ENCODE measurements around the gene FAM76B. TPM values are rescaled to one million over a fixed set of nuclear protein-coding genes. Genes with fewer than 3 reads are reported as not detected.

FAM76B gene
- total and polyA plus RNA-seq, 9 of the 15 experiments (the other 6 are each of a cell fraction or from before 2014, with no cell fraction given) = 22.5 to 60.0 (median 35.0) TPM

GRCh38 chr11:95791709-95792033 lies 2.1 kb upstream of the FAM76B start (continued):
- TF ChIP-seq, protein P1, sequence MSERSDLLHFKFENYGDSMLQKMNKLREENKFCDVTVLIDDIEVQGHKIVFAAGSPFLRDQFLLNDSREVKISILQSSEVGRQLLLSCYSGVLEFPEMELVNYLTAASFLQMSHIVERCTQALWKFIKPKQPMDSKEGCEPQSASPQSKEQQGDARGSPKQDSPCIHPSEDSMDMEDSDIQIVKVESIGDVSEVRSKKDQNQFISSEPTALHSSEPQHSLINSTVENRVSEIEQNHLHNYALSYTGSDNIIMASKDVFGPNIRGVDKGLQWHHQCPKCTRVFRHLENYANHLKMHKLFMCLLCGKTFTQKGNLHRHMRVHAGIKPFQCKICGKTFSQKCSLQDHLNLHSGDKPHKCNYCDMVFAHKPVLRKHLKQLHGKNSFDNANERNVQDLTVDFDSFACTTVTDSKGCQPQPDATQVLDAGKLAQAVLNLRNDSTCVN (CRISPR knock-in tag; IDR thresholded peaks at IDR 0.05) = 0 out of 2 replicates have a peak, but pooled peaks have one; percentile 49
- TF ChIP-seq RBBP5 (IDR thresholded peaks at IDR 0.05; ENCODE audit: borderline replicate concordance, insufficient read depth, low read length, poor library complexity, severe bottlenecking) (no peak), ZNF766 (CRISPR knock-in tag; conservative IDR thresholded peaks at IDR 0.05) (no peak), STAT5B (CRISPR knock-in tag; IDR thresholded peaks at IDR 0.05) (no peak), ADNP (tag; IDR thresholded peaks at IDR 0.05) (no peak), TAF15 (IDR thresholded peaks at IDR 0.05; ENCODE audit: low read depth, low read length) (no peak), MAFK (IDR thresholded peaks at IDR 0.05; ENCODE audit: low read length) (no peak), HOMEZ (CRISPR knock-in tag; IDR thresholded peaks at IDR 0.05) (no peak), FIP1L1 (IDR thresholded peaks at IDR 0.05; ENCODE audit: low read depth, low read length, poor library complexity, severe bottlenecking) (no peak), GTF2A2 (tag; IDR thresholded peaks at IDR 0.05) (no peak), STAT5A (IDR thresholded peaks at IDR 0.05; ENCODE audit: borderline replicate concordance, low read length) (no peak), HBP1 (CRISPR knock-in tag; IDR thresholded peaks at IDR 0.05) (0 out of 2 replicates have a peak, but pooled peaks have one; percentile 52), THRAP3 (IDR thresholded peaks at IDR 0.05; ENCODE audit: borderline replicate concordance) (0 out of 2 replicates have a peak, but pooled peaks have one; percentile 43), TAL1 (IDR thresholded peaks at IDR 0.05) (0 out of 2 replicates have a peak, but pooled peaks have one; percentile 3), OTX1 (CRISPR knock-in tag; IDR thresholded peaks at IDR 0.05) (0 out of 2 replicates have a peak, but pooled peaks have one; percentile 33), NCOA4 (IDR thresholded peaks at IDR 0.05; ENCODE audit: partially characterized antibody) (no peak), TCF7 (IDR thresholded peaks at IDR 0.05; ENCODE audit: borderline replicate concordance) (no peak), THRB (CRISPR knock-in tag; conservative IDR thresholded peaks at IDR 0.05) (peak; percentile 80; the same call in 1 of the 2 replicates)
- TF ChIP-seq, protein P2, sequence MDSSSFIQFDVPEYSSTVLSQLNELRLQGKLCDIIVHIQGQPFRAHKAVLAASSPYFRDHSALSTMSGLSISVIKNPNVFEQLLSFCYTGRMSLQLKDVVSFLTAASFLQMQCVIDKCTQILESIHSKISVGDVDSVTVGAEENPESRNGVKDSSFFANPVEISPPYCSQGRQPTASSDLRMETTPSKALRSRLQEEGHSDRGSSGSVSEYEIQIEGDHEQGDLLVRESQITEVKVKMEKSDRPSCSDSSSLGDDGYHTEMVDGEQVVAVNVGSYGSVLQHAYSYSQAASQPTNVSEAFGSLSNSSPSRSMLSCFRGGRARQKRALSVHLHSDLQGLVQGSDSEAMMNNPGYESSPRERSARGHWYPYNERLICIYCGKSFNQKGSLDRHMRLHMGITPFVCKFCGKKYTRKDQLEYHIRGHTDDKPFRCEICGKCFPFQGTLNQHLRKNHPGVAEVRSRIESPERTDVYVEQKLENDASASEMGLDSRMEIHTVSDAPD (CRISPR knock-in tag; IDR thresholded peaks at IDR 0.05) = no peak

Measured in K562 (cell line).